Mesendoderm (in vitro differentiated cells): ENCODE results near the gene YTHDC2.
"Not testable (repeated sequence)": the region's sequence is repeated elsewhere in the genome, so short reads cannot be mapped to it uniquely, and the experiment has no call there.

Source experiments
- DNase-seq: peaks from one replicate; pipeline ENCODE4 v3.0.0; 2013
- H2AK5ac ChIP-seq: 2 replicates; pipeline ENCODE4 v1.6.1; 2013; ENCODE audit warnings: low read length, inconsistent platforms
- H2BK120ac ChIP-seq: 2 replicates; pipeline ENCODE4 v1.6.1; 2013; ENCODE audit warnings: low read depth, mild to moderate bottlenecking, low read length, moderate library complexity, mixed read lengths
- H2BK15ac ChIP-seq: replicated peaks from 2 replicates; pipeline ENCODE4 v1.6.1; 2013; ENCODE audit warnings: low read depth, mild to moderate bottlenecking, moderate library complexity
- H2BK5ac ChIP-seq: 2 replicates; pipeline ENCODE4 v1.6.1; 2013; ENCODE audit warnings: low read length, inconsistent platforms
- H3K18ac ChIP-seq: 2 replicates; pipeline ENCODE4 v1.6.1; 2013; ENCODE audit warnings: mild to moderate bottlenecking, low read length, mixed read lengths
- H3K23ac ChIP-seq: one replicate; pipeline ENCODE4 v1.6.1; 2013; ENCODE audit warnings: low read length
- H3K27ac ChIP-seq: 2 replicates; pipeline ENCODE4 v1.5.1; 2013; ENCODE audit warnings: low read depth, mild to moderate bottlenecking, inconsistent platforms, low read length, moderate library complexity
- H3K27me3 ChIP-seq: 2 replicates; pipeline ENCODE4 v1.6.1; 2013; ENCODE audit warnings: low read length, control low read depth, mild to moderate bottlenecking, inconsistent platforms; ENCODE audit not compliant: insufficient read depth, poor library complexity
- H3K36me3 ChIP-seq: 2 replicates; pipeline ENCODE4 v1.6.1; 2013; ENCODE audit warnings: low read length, inconsistent platforms; ENCODE audit not compliant: control insufficient read depth, insufficient read depth
- H3K4ac ChIP-seq: one replicate; pipeline ENCODE4 v1.6.1; 2013; ENCODE audit warnings: low read depth, mild to moderate bottlenecking, low read length, moderate library complexity
- H3K4me1 ChIP-seq: 2 replicates; pipeline ENCODE4 v1.6.1; 2013; ENCODE audit warnings: low read depth, low read length, inconsistent platforms; ENCODE audit not compliant: control insufficient read depth
- H3K4me2 ChIP-seq: 2 replicates; pipeline ENCODE4 v1.6.1; 2013; ENCODE audit warnings: low read length
- H3K4me3 ChIP-seq: 2 replicates; pipeline ENCODE4 v1.5.1; 2013; ENCODE audit warnings: mild to moderate bottlenecking, low read length
- H3K56ac ChIP-seq: one replicate; pipeline ENCODE4 v1.6.1; 2013; ENCODE audit warnings: low read length
- H3K79me1 ChIP-seq: 2 replicates; pipeline ENCODE4 v1.6.1; 2013; ENCODE audit warnings: low read length, inconsistent platforms
- H3K79me2 ChIP-seq: 2 replicates; pipeline ENCODE4 v1.6.1; 2013; ENCODE audit warnings: mild to moderate bottlenecking, low read length; ENCODE audit not compliant: control insufficient read depth, insufficient read depth
- H3K9ac ChIP-seq: 2 replicates; pipeline ENCODE4 v1.6.1; 2013; ENCODE audit warnings: low read length, inconsistent platforms
- H4K5ac ChIP-seq: one replicate; pipeline ENCODE4 v1.6.1; 2013; ENCODE audit warnings: low read length
- H4K8ac ChIP-seq: one replicate; pipeline ENCODE4 v1.6.1; 2013; ENCODE audit warnings: low read depth, mild to moderate bottlenecking, control low read depth, low read length, moderate library complexity
- WGBS: extraction: QIAGEN DNeasy Blood & Tissue Kit; methylation state at CpG from one replicate; pipeline ENCODE4 v1.1.7; 2013; ENCODE audit warnings: low lambda C conversion rate, missing lambda C conversion rate; ENCODE audit not compliant: insufficient coverage; ENCODE audit errors: extremely low coverage; 5-methylcytosine and 5-hydroxymethylcytosine counted together

Gene YTHDC2

GRCh38 chr5:113581388-113581787, 67.9 kb downstream of the YTHDC2 start:
- Histone ChIP-seq H2AK5ac (no peak overlapping the region), H3K27ac (no peak overlapping the region), H3K56ac (no peak overlapping the region), H3K9ac (no peak overlapping the region), H4K8ac (no peak overlapping the region), H3K4me1 (no peaks in the 10 kb centered on the region), H2BK5ac (no peak overlapping the region), H2BK15ac (no peak overlapping the region), H3K79me2 (no peaks in the 10 kb centered on the region), H3K79me1 (no peaks in the 10 kb centered on the region), H3K27me3 (no peaks in the 10 kb centered on the region), H3K18ac (no peak overlapping the region), H3K4me2 (no peak overlapping the region), H2BK120ac (no peak overlapping the region), H3K4ac (no peak overlapping the region), H4K5ac (no peak overlapping the region), H3K23ac (no peak overlapping the region), H3K36me3 (no peaks in the 10 kb centered on the region), H3K4me3 (no peak overlapping the region)
- DNase-seq = no peak
- WGBS = no CpG with 5 or more reads among the region's 2 CpGs

GRCh38 chr5:113598150-113598549, 84.7 kb downstream of the YTHDC2 start:
- no peaks in the 10 kb centered on the region for H3K79me1 ChIP-seq
- WGBS = no CpG with 5 or more reads among the region's 2 CpGs
- H3K18ac ChIP-seq = no peak overlapping the region
- H3K4me1 ChIP-seq = no peaks in the 10 kb centered on the region
- no peak overlapping the region for H2AK5ac ChIP-seq
- no peaks in the 10 kb centered on the region for H3K27me3 ChIP-seq
- H2BK5ac ChIP-seq = no peak overlapping the region
- H3K27ac ChIP-seq = no peak overlapping the region
- H4K5ac ChIP-seq = no peak overlapping the region
- DNase-seq = no peak
- H2BK120ac ChIP-seq = no peak overlapping the region
- no peak overlapping the region for H3K9ac ChIP-seq
- no peak overlapping the region for H3K56ac ChIP-seq
- no peak overlapping the region for H3K4ac ChIP-seq
- H4K8ac ChIP-seq = no peak overlapping the region
- no peaks in the 10 kb centered on the region for H3K79me2 ChIP-seq
- H3K4me3 ChIP-seq = no peak overlapping the region
- H3K23ac ChIP-seq = no peak overlapping the region
- H3K4me2 ChIP-seq = no peak overlapping the region
- H2BK15ac ChIP-seq = no peak overlapping the region
- H3K36me3 ChIP-seq = no peaks in the 10 kb centered on the region

- Histone ChIP-seq H3K9ac (no peak overlapping the region), H3K36me3 (no peaks in the 10 kb centered on the region), H3K79me2 (no peaks in the 10 kb centered on the region), H2BK5ac (no peak overlapping the region), H2AK5ac (no peak overlapping the region), H3K18ac (no peak overlapping the region), H3K56ac (no peak overlapping the region), H3K79me1 (no peaks in the 10 kb centered on the region), H4K8ac (no peak overlapping the region), H4K5ac (no peak overlapping the region), H3K4me3 (no peak overlapping the region), H3K27ac (no peak overlapping the region), H3K4me1 (no peaks in the 10 kb centered on the region), H3K4me2 (no peak overlapping the region), H3K27me3 (no peaks in the 10 kb centered on the region), H3K23ac (no peak overlapping the region), H3K4ac (no peak overlapping the region), H2BK15ac (no peak overlapping the region), H2BK120ac (no peak overlapping the region)
- no CpG with 5 or more reads among the region's 2 CpGs for WGBS
- DNase-seq = no peak
These were observed 85.4 kb downstream of the YTHDC2 start for GRCh38 chr5:113598926-113599325.

GRCh38 chr5:113600255-113600905, 86.9 kb downstream of the YTHDC2 start:
- no peaks in the 10 kb centered on the region for H3K4me1 ChIP-seq
- no peak overlapping the region for H3K9ac ChIP-seq
- DNase-seq = no peak
- no peaks in the 10 kb centered on the region for H3K79me1 ChIP-seq
- H2BK5ac ChIP-seq = no peak overlapping the region
- no peak overlapping the region for H4K5ac ChIP-seq
- H2BK15ac ChIP-seq = no peak overlapping the region
- H4K8ac ChIP-seq = no peak overlapping the region
- no peak overlapping the region for H3K4me3 ChIP-seq
- H3K4ac ChIP-seq = no peak overlapping the region
- H3K56ac ChIP-seq = no peak overlapping the region
- no peak overlapping the region for H2AK5ac ChIP-seq
- no peak overlapping the region for H3K4me2 ChIP-seq
- H3K18ac ChIP-seq = no peak overlapping the region
- H3K27me3 ChIP-seq = no peaks in the 10 kb centered on the region
- no peak overlapping the region for H3K23ac ChIP-seq
- H3K79me2 ChIP-seq = no peaks in the 10 kb centered on the region
- no peaks in the 10 kb centered on the region for H3K36me3 ChIP-seq
- no peak overlapping the region for H3K27ac ChIP-seq
- H2BK120ac ChIP-seq = no peak overlapping the region
- WGBS = 100% methylated on average over 1 of the region's 4 CpGs

GRCh38 chr5:113601423-113601822, 87.9 kb downstream of the YTHDC2 start:
- no peak overlapping the region for H2AK5ac ChIP-seq
- no peak overlapping the region for H3K27ac ChIP-seq
- no peak overlapping the region for H4K5ac ChIP-seq
- no peak overlapping the region for H3K18ac ChIP-seq
- DNase-seq = no peak
- no peaks in the 10 kb centered on the region for H3K79me2 ChIP-seq
- H2BK15ac ChIP-seq = no peak overlapping the region
- no peaks in the 10 kb centered on the region for H3K27me3 ChIP-seq
- no peak overlapping the region for H2BK120ac ChIP-seq
- no peak overlapping the region for H3K4me3 ChIP-seq
- no peak overlapping the region for H4K8ac ChIP-seq
- H3K4ac ChIP-seq = no peak overlapping the region
- H3K9ac ChIP-seq = no peak overlapping the region
- H2BK5ac ChIP-seq = no peak overlapping the region
- no peaks in the 10 kb centered on the region for H3K79me1 ChIP-seq
- H3K36me3 ChIP-seq = no peaks in the 10 kb centered on the region
- H3K56ac ChIP-seq = no peak overlapping the region
- no peaks in the 10 kb centered on the region for H3K4me1 ChIP-seq
- H3K23ac ChIP-seq = no peak overlapping the region
- no CpG with 5 or more reads among the region's 1 CpG for WGBS
- H3K4me2 ChIP-seq = no peak overlapping the region

GRCh38 chr5:113603246-113603645, 89.8 kb downstream of the YTHDC2 start:
- H3K56ac ChIP-seq, H3K9ac ChIP-seq, H2BK5ac ChIP-seq, H3K79me2 ChIP-seq, H2BK120ac ChIP-seq, H3K27ac ChIP-seq, H3K79me1 ChIP-seq, H3K18ac ChIP-seq, DNase-seq, H3K36me3 ChIP-seq, H3K23ac ChIP-seq, H3K27me3 ChIP-seq, H3K4me2 ChIP-seq, H3K4ac ChIP-seq, H3K4me1 ChIP-seq, H3K4me3 ChIP-seq, H4K5ac ChIP-seq, H4K8ac ChIP-seq, H2AK5ac ChIP-seq, H2BK15ac ChIP-seq: not testable (repeated sequence)
- WGBS = no CpG with 5 or more reads among the region's 4 CpGs
